WTC11 (cell line): Measurements from ENCODE around the gene DRD5. TPM values are rescaled to one million over a fixed set of nuclear protein-coding genes. Genes with fewer than 3 reads are reported as not detected.

ENCODE experiments used
- ATAC-seq: fragments of 200-7000 bp; cut with Tn5 transposase; 2 replicates; pipeline ENCODE4 v1.10.0; 2021; ENCODE audit warnings: mild to moderate bottlenecking, moderate library complexity
- CTCF ChIA-PET: fragments of 300-600 bp; sonication (Branson Sonifier 250); formaldehyde crosslinking; loops from one replicate; lab custom pipeline; 2021; ENCODE audit warnings: antibody characterized with exemption; lab: Charles Lee
- POLR2A ChIA-PET: fragments of 350-600 bp; sonication (Branson Sonifier 250); formaldehyde crosslinking; loops from one replicate; lab custom pipeline; 2021; ENCODE audit warnings: antibody characterized with exemption; lab: Charles Lee
- DNase-seq: peaks from one replicate; pipeline ENCODE4 v3.0.0; 2021; ENCODE audit warnings: low spot score
- H3K27ac Mint-ChIP-seq: 2 replicates; pipeline ENCODE4 v1.8.0; 2021; ENCODE audit warnings: mixed read lengths
- H3K27me3 Mint-ChIP-seq: 2 replicates; pipeline ENCODE4 v1.8.0; 2021; ENCODE audit warnings: low read depth, mild to moderate bottlenecking, moderate library complexity, mixed read lengths
- H3K36me3 Mint-ChIP-seq: 2 replicates; pipeline ENCODE4 v1.8.0; 2021; ENCODE audit warnings: mixed read lengths
- H3K4me1 Mint-ChIP-seq: 2 replicates; pipeline ENCODE4 v1.8.0; 2022; ENCODE audit warnings: mixed read lengths
- H3K4me3 Mint-ChIP-seq: 2 replicates; pipeline ENCODE4 v1.8.0; 2021; ENCODE audit warnings: mild to moderate bottlenecking, moderate library complexity, mixed read lengths
- H3K9me3 Mint-ChIP-seq: 2 replicates; pipeline ENCODE4 v1.8.0; 2021; ENCODE audit warnings: mixed read lengths
- ATF3 ChIP-seq: sonication (generic); formaldehyde crosslinking; conservative IDR thresholded peaks from 2 replicates; pipeline ENCODE4 v1.8.1; 2022; ENCODE audit warnings: mild to moderate bottlenecking, missing genetic modification reagents
- CREM ChIP-seq: sonication (generic); formaldehyde crosslinking; IDR thresholded peaks from 2 replicates; pipeline ENCODE4 v1.8.1; 2022; ENCODE audit warnings: mild to moderate bottlenecking, missing genetic modification reagents, moderate library complexity
- E2F5 ChIP-seq: sonication (generic); formaldehyde crosslinking; IDR thresholded peaks from 2 replicates; pipeline ENCODE4 v1.8.1; 2022; ENCODE audit warnings: mild to moderate bottlenecking, moderate library complexity, missing genetic modification reagents
- ETV6 ChIP-seq: sonication (generic); formaldehyde crosslinking; IDR thresholded peaks from 2 replicates; pipeline ENCODE4 v1.8.1; 2022; ENCODE audit warnings: mild to moderate bottlenecking, missing genetic modification reagents
- PRRX2 ChIP-seq: fragments of 250-450 bp; sonication (Bioruptor Pico); IDR thresholded peaks from 2 replicates; pipeline ENCODE4 v1.8.0; 2021; ENCODE audit warnings: mild to moderate bottlenecking
- SMAD3 ChIP-seq: sonication (generic); formaldehyde crosslinking; IDR thresholded peaks from 2 replicates; pipeline ENCODE4 v1.8.0; 2022; ENCODE audit warnings: missing genetic modification reagents, mild to moderate bottlenecking, borderline replicate concordance
- SOX15 ChIP-seq: fragments of 250-450 bp; sonication (Bioruptor Pico); IDR thresholded peaks from 2 replicates; pipeline ENCODE4 v1.9.0; 2021; ENCODE audit warnings: mild to moderate bottlenecking
- TCF7 ChIP-seq: sonication (generic); formaldehyde crosslinking; IDR thresholded peaks from 2 replicates; pipeline ENCODE4 v1.8.0; 2022; ENCODE audit warnings: mild to moderate bottlenecking, low read depth, missing genetic modification reagents, moderate library complexity
- TP53 ChIP-seq: sonication (generic); formaldehyde crosslinking; IDR thresholded peaks from 2 replicates; pipeline ENCODE4 v1.8.1; 2023; ENCODE audit warnings: mild to moderate bottlenecking, missing genetic modification reagents
- USF1 ChIP-seq: sonication (generic); formaldehyde crosslinking; IDR thresholded peaks from 2 replicates; pipeline ENCODE4 v1.8.0; 2022; ENCODE audit warnings: mild to moderate bottlenecking, missing genetic modification reagents
- ZNF138 ChIP-seq: sonication (generic); formaldehyde crosslinking; conservative IDR thresholded peaks from 2 replicates; pipeline ENCODE4 v1.8.1; 2022; ENCODE audit warnings: mild to moderate bottlenecking, moderate library complexity, missing genetic modification reagents
- ZNF232 ChIP-seq: sonication (generic); formaldehyde crosslinking; IDR thresholded peaks from 2 replicates; pipeline ENCODE4 v1.8.0; 2022; ENCODE audit warnings: mild to moderate bottlenecking, missing genetic modification reagents
- ZNF317 ChIP-seq: sonication (generic); formaldehyde crosslinking; IDR thresholded peaks from 2 replicates; pipeline ENCODE4 v1.8.1; 2023; ENCODE audit warnings: low read depth, mild to moderate bottlenecking, moderate library complexity, missing genetic modification reagents, borderline replicate concordance
- ZNF396 ChIP-seq: fragments of 250-450 bp; sonication (Bioruptor Pico); IDR thresholded peaks from 2 replicates; pipeline ENCODE4 v1.8.0; 2021; ENCODE audit warnings: mild to moderate bottlenecking, moderate library complexity, borderline replicate concordance
- ZNF416 ChIP-seq: fragments of 250-450 bp; sonication (Bioruptor Pico); IDR thresholded peaks from 2 replicates; pipeline ENCODE4 v1.9.0; 2021; ENCODE audit warnings: mild to moderate bottlenecking, inconsistent platforms
- ZNF423 ChIP-seq: fragments of 250-450 bp; sonication (Bioruptor Pico); IDR thresholded peaks from 2 replicates; pipeline ENCODE4 v2.1.2; 2022; ENCODE audit warnings: mild to moderate bottlenecking, moderate library complexity
- total RNA-seq: library from RNA; stranded (reverse); gene quantifications from 3 replicates; pipeline ENCODE4 v1.2.3, GENCODE V29; 2021
- TF ChIP-seq, protein P1 (sequence below): sonication (generic); formaldehyde crosslinking; IDR thresholded peaks from 2 replicates; pipeline ENCODE4 v1.8.1; 2023; ENCODE audit warnings: mild to moderate bottlenecking, missing genetic modification reagents, moderate library complexity
- TF ChIP-seq, protein P2 (sequence below): sonication (generic); formaldehyde crosslinking; IDR thresholded peaks from 2 replicates; pipeline ENCODE4 v1.8.1; 2023; ENCODE audit warnings: mild to moderate bottlenecking, missing genetic modification reagents, moderate library complexity
- TF ChIP-seq, protein P3 (sequence below): sonication (generic); formaldehyde crosslinking; IDR thresholded peaks from 2 replicates; pipeline ENCODE4 v1.8.1; 2023; ENCODE audit warnings: mild to moderate bottlenecking, missing genetic modification reagents, borderline replicate concordance
- TF ChIP-seq, protein P4 (sequence below): sonication (generic); formaldehyde crosslinking; IDR thresholded peaks from 2 replicates; pipeline ENCODE4 v1.8.0; 2022; ENCODE audit warnings: mild to moderate bottlenecking, missing genetic modification reagents

The DRD5 gene
- total RNA-seq, 1 experiment from 2014 or later = 0.07 TPM

DNA sequence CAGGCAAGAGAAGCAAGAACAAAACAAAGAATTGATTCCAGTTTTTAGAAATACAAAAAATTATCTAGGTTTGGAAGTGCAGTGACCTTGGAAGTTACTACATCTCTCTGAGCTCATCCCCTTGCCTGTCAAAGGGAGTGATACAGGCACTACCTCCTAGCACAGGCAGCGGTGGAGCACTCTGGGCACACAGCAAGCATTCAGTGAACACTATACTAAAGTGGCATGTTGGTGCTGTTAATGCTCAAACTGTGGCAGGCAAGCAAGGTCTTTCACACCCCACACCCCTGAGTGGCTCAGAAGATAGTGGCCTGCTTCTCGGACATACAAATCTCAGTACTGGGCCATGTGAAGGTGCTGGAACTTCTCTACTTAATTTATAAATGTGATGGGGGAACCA is 51.2 kb downstream of the DRD5 start:
- Mint-ChIP-seq H3K27ac (no peak overlapping the region), H3K4me1 (peaks cover 6% of the 10 kb centered on the region), H3K4me3 (no peak overlapping the region), H3K36me3 (no peaks in the 10 kb centered on the region), H3K27me3 (peaks cover 2% of the 10 kb centered on the region; the same call in 1 of the 2 replicates), H3K9me3 (no peaks in the 10 kb centered on the region; the same call in 1 of the 2 replicates)
- ChIA-PET POLR2A (no interaction called here), CTCF (no interaction called here)
- DNase-seq (no peak), ATAC-seq (no peak)
- TF ChIP-seq, protein P1, sequence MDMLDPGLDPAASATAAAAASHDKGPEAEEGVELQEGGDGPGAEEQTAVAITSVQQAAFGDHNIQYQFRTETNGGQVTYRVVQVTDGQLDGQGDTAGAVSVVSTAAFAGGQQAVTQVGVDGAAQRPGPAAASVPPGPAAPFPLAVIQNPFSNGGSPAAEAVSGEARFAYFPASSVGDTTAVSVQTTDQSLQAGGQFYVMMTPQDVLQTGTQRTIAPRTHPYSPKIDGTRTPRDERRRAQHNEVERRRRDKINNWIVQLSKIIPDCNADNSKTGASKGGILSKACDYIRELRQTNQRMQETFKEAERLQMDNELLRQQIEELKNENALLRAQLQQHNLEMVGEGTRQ (CRISPR knock-in tag) = no peak
- TF ChIP-seq E2F5 (CRISPR knock-in tag) (no peak), ZNF317 (CRISPR knock-in tag) (no peak), ZNF232 (CRISPR knock-in tag) (no peak), ZNF416 (CRISPR knock-in tag) (no peak), ZNF138 (CRISPR knock-in tag) (no peak), ATF3 (no peak), PRRX2 (CRISPR knock-in tag) (no peak), TP53 (CRISPR knock-in tag) (no peak), SOX15 (CRISPR knock-in tag) (no peak), ZNF423 (CRISPR knock-in tag) (no peak), TCF7 (CRISPR knock-in tag) (no peak), ETV6 (CRISPR knock-in tag) (no peak), USF1 (CRISPR knock-in tag) (no peak), ZNF396 (CRISPR knock-in tag) (no peak)
- TF ChIP-seq, protein P2, sequence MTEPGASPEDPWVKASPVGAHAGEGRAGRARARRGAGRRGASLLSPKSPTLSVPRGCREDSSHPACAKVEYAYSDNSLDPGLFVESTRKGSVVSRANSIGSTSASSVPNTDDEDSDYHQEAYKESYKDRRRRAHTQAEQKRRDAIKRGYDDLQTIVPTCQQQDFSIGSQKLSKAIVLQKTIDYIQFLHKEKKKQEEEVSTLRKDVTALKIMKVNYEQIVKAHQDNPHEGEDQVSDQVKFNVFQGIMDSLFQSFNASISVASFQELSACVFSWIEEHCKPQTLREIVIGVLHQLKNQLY (CRISPR knock-in tag) = no peak
- TF ChIP-seq, protein P3, sequence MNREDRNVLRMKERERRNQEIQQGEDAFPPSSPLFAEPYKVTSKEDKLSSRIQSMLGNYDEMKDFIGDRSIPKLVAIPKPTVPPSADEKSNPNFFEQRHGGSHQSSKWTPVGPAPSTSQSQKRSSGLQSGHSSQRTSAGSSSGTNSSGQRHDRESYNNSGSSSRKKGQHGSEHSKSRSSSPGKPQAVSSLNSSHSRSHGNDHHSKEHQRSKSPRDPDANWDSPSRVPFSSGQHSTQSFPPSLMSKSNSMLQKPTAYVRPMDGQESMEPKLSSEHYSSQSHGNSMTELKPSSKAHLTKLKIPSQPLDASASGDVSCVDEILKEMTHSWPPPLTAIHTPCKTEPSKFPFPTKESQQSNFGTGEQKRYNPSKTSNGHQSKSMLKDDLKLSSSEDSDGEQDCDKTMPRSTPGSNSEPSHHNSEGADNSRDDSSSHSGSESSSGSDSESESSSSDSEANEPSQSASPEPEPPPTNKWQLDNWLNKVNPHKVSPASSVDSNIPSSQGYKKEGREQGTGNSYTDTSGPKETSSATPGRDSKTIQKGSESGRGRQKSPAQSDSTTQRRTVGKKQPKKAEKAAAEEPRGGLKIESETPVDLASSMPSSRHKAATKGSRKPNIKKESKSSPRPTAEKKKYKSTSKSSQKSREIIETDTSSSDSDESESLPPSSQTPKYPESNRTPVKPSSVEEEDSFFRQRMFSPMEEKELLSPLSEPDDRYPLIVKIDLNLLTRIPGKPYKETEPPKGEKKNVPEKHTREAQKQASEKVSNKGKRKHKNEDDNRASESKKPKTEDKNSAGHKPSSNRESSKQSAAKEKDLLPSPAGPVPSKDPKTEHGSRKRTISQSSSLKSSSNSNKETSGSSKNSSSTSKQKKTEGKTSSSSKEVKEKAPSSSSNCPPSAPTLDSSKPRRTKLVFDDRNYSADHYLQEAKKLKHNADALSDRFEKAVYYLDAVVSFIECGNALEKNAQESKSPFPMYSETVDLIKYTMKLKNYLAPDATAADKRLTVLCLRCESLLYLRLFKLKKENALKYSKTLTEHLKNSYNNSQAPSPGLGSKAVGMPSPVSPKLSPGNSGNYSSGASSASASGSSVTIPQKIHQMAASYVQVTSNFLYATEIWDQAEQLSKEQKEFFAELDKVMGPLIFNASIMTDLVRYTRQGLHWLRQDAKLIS (CRISPR knock-in tag) = no peak

- no peak for DNase-seq
- peaks cover 2% of the 10 kb centered on the region; the same call in 1 of the 2 replicates for H3K27me3 Mint-ChIP-seq
- no peak for ATAC-seq
- CTCF ChIA-PET = no interaction called here
- H3K9me3 Mint-ChIP-seq = peaks cover 6% of the 10 kb centered on the region
- POLR2A ChIA-PET = no interaction called here
- peaks cover 6% of the 10 kb centered on the region for H3K4me1 Mint-ChIP-seq
- H3K36me3 Mint-ChIP-seq = no peaks in the 10 kb centered on the region
- no peak overlapping the region for H3K4me3 Mint-ChIP-seq
- H3K27ac Mint-ChIP-seq = no peak overlapping the region
- no peak for TF ChIP-seq SMAD3
- TF ChIP-seq, protein P4, sequence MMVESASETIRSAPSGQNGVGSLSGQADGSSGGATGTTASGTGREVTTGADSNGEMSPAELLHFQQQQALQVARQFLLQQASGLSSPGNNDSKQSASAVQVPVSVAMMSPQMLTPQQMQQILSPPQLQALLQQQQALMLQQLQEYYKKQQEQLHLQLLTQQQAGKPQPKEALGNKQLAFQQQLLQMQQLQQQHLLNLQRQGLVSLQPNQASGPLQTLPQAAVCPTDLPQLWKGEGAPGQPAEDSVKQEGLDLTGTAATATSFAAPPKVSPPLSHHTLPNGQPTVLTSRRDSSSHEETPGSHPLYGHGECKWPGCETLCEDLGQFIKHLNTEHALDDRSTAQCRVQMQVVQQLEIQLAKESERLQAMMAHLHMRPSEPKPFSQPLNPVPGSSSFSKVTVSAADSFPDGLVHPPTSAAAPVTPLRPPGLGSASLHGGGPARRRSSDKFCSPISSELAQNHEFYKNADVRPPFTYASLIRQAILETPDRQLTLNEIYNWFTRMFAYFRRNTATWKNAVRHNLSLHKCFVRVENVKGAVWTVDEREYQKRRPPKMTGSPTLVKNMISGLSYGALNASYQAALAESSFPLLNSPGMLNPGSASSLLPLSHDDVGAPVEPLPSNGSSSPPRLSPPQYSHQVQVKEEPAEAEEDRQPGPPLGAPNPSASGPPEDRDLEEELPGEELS (CRISPR knock-in tag) = no peak
- TF ChIP-seq, protein P3 (CRISPR knock-in tag) = no peak
- TF ChIP-seq CREM = no peak
Observed at GRCh38 chr4:9833421-9833820, 52.0 kb downstream of the DRD5 start.
